Chondrocyte (in vitro differentiated cells): ENCODE data around the gene GLUL. TPM values are rescaled to one million over a fixed set of nuclear protein-coding genes. Genes with fewer than 3 reads are reported as not detected.
"Not testable (repeated sequence)": the region's sequence is repeated elsewhere in the genome, so short reads cannot be mapped to it uniquely, and the experiment has no call there.

Experiments used
- DNase-seq: peaks from one replicate; pipeline ENCODE4 v3.0.0; 2021; ENCODE audit warnings: mixed read lengths, low spot score
- H3K27ac Mint-ChIP-seq: one replicate; pipeline ENCODE4 v1.8.0; 2021; ENCODE audit warnings: mild to moderate bottlenecking, moderate library complexity, mixed read lengths; ENCODE audit not compliant: unreplicated experiment
- H3K27me3 Mint-ChIP-seq: 2 replicates; pipeline ENCODE4 v1.8.0; 2021; ENCODE audit warnings: low read depth, mixed read lengths
- H3K36me3 Mint-ChIP-seq: 2 replicates; pipeline ENCODE4 v1.8.0; 2021; ENCODE audit warnings: low read depth, mixed read lengths
- H3K4me1 Mint-ChIP-seq: 2 replicates; pipeline ENCODE4 v1.8.0; 2021; ENCODE audit warnings: low read depth, mild to moderate bottlenecking, mixed read lengths
- H3K4me3 Mint-ChIP-seq: one replicate; pipeline ENCODE4 v1.8.0; 2021; ENCODE audit warnings: mild to moderate bottlenecking, moderate library complexity, mixed read lengths; ENCODE audit not compliant: unreplicated experiment
- H3K9me3 Mint-ChIP-seq: 2 replicates; pipeline ENCODE4 v1.8.0; 2021; ENCODE audit warnings: low read depth, mixed read lengths
- CTCF ChIP-seq: fragments of 200-600 bp; sonication (generic); IDR thresholded peaks from 2 replicates; pipeline ENCODE4 v1.5.0; 2021; ENCODE audit warnings: antibody characterized with exemption, mild to moderate bottlenecking, moderate library complexity
- total RNA-seq: library from RNA; stranded (reverse); gene quantifications from 3 replicates; pipeline ENCODE4 v1.2.1, GENCODE V29; 2021

Gene GLUL
- total RNA-seq, 1 donor from 2014 or later, result 94.4 TPM

GRCh38 chr1:182383934-182384333 is 7.7 kb downstream of the GLUL start:
- no peak for TF ChIP-seq CTCF
- Mint-ChIP-seq H3K4me1 (peaks cover 6% of the 10 kb centered on the region), H3K27ac (no peak overlapping the region), H3K9me3 (no peaks in the 10 kb centered on the region), H3K36me3 (peaks cover 51% of the 10 kb centered on the region), H3K4me3 (no peak overlapping the region), H3K27me3 (no peaks in the 10 kb centered on the region)
- DNase-seq, result no peak

- Mint-ChIP-seq H3K27me3 (no peaks in the 10 kb centered on the region), H3K9me3 (no peaks in the 10 kb centered on the region), H3K4me1 (no peaks in the 10 kb centered on the region), H3K4me3 (no peak overlapping the region), H3K27ac (no peak overlapping the region), H3K36me3 (peaks cover 47% of the 10 kb centered on the region)
- no peak for TF ChIP-seq CTCF
- no peak for DNase-seq
These were observed 8.4 kb downstream of the GLUL start for GRCh38 chr1:182383037-182383661.

DNA sequence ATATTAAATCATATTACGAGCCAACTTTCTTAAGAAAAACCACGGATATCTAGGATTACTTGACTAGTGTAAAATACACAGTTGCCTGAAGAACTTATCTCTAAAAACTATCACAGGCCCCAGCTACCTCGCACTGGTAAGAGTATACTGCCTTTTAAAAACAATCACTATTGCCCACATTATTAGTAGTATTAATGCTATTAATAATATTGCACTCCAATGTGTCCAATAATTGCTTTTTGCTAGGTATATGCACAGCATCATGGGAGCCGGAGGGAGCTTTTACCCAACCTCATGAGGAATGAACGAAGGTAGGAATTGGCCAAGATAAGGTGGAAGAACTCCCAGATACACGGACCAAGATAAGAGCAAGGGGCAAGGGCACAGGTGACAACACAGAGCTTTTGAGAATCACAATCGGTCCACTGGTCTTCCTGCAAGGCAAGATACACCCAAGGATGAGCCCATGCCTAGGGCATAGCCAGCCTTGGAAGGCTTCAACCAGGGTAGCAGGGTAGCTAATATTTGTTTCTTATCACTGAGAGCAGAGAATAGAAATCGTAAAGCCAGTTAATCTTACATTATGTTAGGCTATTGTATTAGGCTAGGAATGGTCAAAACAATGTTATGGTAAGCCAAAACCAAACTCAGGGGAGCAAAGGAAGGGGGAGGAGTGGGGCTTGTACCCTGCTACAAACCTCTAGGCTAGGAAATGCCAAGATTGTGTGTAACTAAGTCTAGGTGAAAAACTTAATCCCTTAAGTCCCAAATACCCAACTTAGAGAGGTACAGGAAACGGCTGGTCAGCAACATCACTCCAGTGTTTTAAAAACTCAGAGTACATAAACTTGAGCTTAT is 9.4 kb downstream of the GLUL start:
- no peak for DNase-seq
- H3K4me1 Mint-ChIP-seq, result no peaks in the 10 kb centered on the region
- H3K27me3 Mint-ChIP-seq, result no peaks in the 10 kb centered on the region
- H3K4me3 Mint-ChIP-seq, result no peak overlapping the region
- H3K27ac Mint-ChIP-seq, result no peak overlapping the region
- no peak for TF ChIP-seq CTCF
- H3K9me3 Mint-ChIP-seq, result no peaks in the 10 kb centered on the region
- peaks cover 40% of the 10 kb centered on the region for H3K36me3 Mint-ChIP-seq

GRCh38 chr1:182380199-182380598 is 11.4 kb downstream of the GLUL start:
- DNase-seq, result no peak
- Mint-ChIP-seq H3K36me3 (peaks cover 23% of the 10 kb centered on the region), H3K9me3 (no peaks in the 10 kb centered on the region), H3K27ac (no peak overlapping the region), H3K4me3 (no peak overlapping the region), H3K27me3 (no peaks in the 10 kb centered on the region), H3K4me1 (no peaks in the 10 kb centered on the region)
- TF ChIP-seq CTCF, result no peak

GRCh38 chr1:182379781-182380180 is 11.8 kb downstream of the GLUL start:
- not testable (repeated sequence) for DNase-seq, H3K4me3 Mint-ChIP-seq, H3K27me3 Mint-ChIP-seq, H3K27ac Mint-ChIP-seq, H3K9me3 Mint-ChIP-seq, H3K4me1 Mint-ChIP-seq
- H3K36me3 Mint-ChIP-seq, result peaks cover 20% of the 10 kb centered on the region
